GM19035 (cell line): ENCODE measurements around the gene SYT1.
"Not testable (repeated sequence)": the region's sequence is repeated elsewhere in the genome, so short reads cannot be mapped to it uniquely, and the experiment has no call there.

Source experiments
- ATAC-seq: cut with Tn5 transposase; IDR thresholded peaks from one replicate; pipeline ENCODE4 v1.9.1; 2021; ENCODE audit not compliant: unreplicated experiment

Gene SYT1

GRCh38 chr12:78964521-78964920, 99.9 kb downstream of the SYT1 start:
- no peak for ATAC-seq

GRCh38 chr12:78966062-78966461, 101.5 kb downstream of the SYT1 start:
- ATAC-seq = no peak

DNA sequence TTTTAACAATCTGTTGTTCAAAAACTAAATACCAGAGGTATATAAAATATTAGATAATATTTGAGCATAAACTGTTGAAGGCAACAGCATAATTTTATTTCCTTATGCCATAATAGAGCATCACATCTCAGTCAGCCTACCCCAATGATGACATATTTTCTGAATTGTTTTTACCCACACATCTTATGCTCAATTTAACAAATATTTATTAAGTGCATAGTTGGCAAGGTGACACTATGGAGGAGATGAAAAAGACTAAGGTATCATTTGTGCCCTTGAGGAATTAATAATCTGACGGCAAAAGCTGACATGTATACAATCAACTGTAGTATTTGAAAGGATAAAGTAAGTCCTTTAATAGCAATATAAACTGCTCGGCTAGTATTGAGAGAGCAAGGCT, 102.4 kb downstream of the SYT1 start:
- no peak for ATAC-seq

- no peak for ATAC-seq
Observed at GRCh38 chr12:78968226-78968625, 103.7 kb downstream of the SYT1 start.

DNA sequence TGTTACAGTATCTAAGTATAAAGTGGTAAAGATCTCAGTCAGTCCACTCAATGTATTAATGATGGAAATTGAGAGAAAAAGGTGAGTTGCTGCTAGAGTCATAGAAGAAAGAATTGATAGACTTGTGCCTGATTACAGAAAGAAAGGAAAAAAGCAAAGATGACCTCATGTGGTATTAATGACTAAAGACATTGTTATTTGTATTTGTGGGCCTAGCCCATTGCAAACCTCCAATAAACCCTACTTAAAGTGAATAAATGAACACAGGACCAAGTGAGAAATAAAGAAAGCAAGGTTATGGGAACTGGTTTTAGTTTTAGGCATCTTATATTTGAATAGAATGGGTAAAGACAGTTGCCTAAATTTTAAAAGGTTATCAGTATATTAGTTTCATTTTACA, 105.5 kb downstream of the SYT1 start:
- ATAC-seq = no peak

DNA sequence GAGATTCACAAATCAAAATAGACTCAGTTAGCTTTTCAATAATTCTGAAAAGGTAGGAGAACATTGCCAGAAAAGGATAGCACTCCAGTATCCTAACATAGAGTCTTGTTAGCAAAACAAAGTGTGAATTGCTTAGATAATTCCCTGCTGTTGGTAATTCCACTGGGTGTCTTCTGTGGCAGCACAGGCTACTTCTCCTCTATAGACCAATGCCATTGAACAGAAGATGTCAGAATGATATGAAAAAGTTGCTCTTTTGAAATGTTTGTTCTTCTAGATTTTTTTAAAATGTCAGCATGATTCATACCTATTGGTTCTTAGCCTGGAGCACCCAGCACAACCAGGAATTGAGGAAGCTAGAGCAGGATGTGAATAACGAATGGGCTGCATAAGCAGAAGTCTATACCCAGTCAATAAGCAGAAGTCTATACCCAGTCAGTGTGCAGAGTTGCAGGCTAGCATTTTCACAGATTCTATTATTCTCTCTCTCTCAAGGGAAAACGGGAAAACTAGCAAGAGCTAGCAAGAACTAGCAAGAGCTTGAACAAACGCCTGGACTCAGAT, 112.8 kb downstream of the SYT1 start:
- ATAC-seq = no peak

GRCh38 chr12:78994168-78994791, 129.7 kb downstream of the SYT1 start:
- no peak for ATAC-seq

DNA sequence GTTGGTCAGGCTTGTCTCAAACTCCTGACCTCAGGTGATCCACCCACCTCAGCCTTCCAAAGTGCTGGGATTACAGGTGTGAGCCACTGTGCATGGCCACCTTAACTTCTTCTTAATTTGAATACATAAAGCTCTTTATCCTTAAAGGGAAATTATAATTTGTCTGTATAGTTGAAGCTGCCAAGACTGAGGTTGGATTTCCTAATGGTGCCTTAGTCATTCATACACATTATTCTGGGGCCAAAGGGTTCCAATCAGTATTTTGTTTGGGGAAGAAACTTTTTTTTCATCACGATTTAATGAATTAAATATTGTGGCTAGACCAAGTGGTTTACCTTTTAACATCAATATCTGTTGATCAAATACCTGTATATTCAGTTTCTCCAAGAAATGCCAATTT, 135.9 kb downstream of the SYT1 start:
- no peak for ATAC-seq

DNA sequence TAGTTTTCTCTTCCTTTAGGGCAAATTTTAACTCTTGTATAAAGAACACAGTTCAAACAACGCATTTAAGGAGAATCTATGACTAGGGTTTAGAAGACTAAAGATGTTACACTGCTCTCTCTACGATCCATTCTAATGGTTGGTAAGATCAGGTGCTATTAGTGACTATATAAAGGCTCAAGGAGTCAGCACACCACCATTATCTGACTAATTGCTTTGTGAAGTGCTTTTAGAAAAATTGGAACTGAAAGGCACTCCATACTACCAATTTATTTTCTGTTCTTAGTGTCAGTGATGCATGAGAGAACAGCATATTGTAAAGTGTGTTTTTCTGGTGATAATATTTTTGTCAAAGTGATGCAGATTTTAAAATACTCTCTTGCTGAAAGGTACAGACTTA, 136.8 kb downstream of the SYT1 start:
- ATAC-seq = no peak

GRCh38 chr12:79006306-79006705, 141.7 kb downstream of the SYT1 start:
- no peak for ATAC-seq

DNA sequence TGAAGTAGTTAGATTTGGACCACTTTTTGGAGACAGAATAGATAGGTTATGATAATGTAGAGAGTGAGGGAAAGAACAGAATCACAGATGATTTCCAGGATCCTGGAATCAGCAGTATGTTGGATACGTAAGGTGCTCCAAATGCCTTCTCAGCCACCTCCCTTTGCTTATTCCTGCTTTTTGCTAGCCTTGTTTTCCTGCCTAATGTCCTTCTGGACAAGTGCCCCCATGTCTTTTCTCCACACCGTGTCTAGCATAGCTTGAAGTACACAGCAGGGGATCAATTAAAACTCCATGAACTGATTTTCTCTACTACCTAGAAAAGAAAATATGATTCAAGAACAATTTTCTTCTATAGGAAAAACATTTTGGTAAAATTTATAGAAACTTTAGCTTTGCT, 144.0 kb downstream of the SYT1 start:
- ATAC-seq = no peak

DNA sequence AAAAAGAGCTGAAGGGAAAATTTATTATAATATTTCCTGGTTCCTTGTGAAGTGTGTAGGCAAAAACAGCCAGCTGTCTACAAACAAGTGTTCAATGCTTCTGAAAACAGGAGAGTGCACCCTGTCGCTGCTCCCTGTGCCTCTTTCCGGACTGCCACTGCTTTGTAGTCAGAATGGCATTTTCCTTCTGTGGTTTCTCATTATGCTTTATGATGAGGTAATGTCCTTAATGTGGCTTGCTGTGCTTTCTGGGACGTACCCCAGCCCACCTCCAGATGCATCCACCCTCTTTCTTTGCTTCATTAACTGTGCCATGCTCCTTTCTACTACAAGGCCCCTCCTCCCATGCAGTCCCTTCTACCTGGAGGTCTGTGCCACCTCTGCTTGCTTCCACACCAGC, 148.1 kb downstream of the SYT1 start:
- no peak for ATAC-seq

GRCh38 chr12:79016181-79016580, 151.6 kb downstream of the SYT1 start:
- ATAC-seq = no peak

GRCh38 chr12:79019672-79020071, 155.1 kb downstream of the SYT1 start:
- peak; percentile 77 for ATAC-seq

- no peak for ATAC-seq
Observed at GRCh38 chr12:79020106-79020505, 155.5 kb downstream of the SYT1 start.

GRCh38 chr12:79021021-79021420, 156.4 kb downstream of the SYT1 start:
- no peak for ATAC-seq

DNA sequence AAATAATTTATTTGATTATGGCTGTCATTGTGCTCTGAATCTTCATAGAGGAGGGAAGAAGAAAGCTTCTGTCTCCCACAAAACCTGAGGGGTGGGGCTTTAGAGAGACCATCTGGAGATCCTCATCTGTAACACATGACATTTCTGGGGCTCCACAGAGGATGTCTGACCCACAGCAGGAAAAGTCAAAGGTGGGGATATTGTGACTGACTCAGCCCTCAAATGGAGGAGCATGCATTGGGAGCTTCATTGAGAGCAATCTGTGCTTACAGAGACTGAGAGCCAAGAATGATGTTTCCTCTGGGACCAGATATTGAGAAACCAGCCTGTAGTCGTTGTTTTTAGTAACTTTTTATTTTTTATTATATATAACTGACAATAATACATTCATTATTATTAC, 158.7 kb downstream of the SYT1 start:
- ATAC-seq = no peak

- ATAC-seq = no peak
Observed at GRCh38 chr12:79023784-79024183, 159.2 kb downstream of the SYT1 start.

DNA sequence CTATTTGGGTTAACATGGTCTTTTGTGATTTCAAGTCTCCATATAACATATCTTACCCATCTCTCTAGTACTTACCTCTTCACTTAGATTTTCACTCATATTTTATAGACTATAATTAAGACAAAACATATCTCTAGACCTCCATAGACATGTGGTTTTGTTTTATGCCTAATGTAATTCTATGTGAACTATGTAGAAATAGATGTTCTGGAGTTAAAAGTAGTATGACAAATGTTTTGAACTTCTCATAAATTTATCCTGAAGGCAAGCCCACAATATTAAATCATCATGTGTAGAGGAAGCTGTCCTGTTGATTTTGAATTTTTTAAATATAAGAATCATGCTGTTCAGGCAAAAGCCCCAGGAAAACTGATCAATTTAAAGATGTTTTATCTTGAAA, 169.2 kb downstream of the SYT1 start:
- no peak for ATAC-seq

DNA sequence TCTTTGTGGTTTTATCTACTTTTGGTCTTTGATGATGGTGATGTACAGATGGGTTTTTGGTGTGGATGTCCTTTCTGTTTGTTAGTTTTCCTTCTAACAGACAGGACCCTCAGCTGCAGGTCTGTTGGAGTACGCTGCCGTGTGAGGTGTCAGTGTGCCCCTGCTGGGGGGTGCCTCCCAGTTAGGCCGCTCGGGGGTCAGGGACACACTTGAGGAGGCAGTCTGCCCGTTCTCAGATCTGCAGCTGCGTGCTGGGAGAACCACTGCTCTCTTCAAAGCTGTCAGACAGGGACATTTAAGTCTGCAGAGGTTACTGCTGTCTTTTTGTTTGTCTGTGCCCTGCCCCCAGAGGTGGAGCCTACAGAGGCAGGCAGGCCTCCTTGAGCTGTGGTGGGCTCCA, 180.2 kb downstream of the SYT1 start:
- ATAC-seq = not testable (repeated sequence)

DNA sequence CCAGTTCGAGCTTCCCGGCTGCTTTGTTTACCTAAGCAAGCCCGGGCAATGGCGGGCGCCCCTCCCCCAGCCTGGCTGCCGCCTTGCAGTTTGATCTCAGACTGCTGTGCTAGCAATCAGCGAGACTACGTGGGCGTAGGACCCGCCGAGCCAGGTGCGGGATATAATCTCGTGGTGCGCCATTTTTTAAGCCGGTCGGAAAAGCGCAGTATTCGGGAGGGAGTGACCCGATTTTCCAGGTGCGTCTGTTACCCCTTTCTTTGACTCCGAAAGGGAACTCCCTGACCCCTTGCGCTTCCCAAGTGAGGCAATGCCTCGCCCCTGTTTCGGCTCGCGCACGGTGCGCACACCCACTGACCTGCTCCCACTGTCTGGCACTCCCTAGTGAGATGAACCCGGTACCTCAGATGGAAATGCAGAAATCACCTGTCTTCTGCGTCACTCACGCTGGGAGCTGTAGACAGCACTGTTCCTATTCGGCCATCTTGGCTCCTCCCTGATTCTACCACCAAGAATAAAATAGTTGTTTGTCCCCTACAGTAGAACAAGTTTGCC, 180.7 kb downstream of the SYT1 start:
- not testable (repeated sequence) for ATAC-seq

- no peak for ATAC-seq
Observed at GRCh38 chr12:79046021-79046420, 181.4 kb downstream of the SYT1 start.

DNA sequence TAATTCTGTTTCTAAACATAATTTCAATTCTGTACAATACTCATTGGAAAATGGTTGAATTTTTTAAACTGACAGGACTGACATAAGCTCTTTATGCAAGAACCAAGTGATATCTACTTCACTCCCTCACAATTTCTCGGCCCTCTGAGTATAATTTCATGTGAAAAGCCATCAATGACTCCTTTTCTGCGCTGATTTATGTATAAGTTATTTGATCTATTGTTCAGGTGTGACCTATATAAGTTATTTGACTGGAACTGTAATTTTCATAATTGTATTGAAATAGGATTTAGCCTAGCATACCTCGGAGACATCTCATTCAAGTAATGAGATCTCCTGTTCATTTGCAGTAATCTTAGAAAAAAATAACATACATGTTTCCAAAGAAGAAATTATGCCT, 184.4 kb downstream of the SYT1 start:
- no peak for ATAC-seq
